Body of pancreas (tissue), 4 donors: Measurements from ENCODE around the gene ADAMTSL1. TPM values are rescaled to one million over a fixed set of nuclear protein-coding genes. Genes with fewer than 3 reads are reported as not detected.

ENCODE experiments used
- ATAC-seq: fragments of 150-250 bp; one replicate; pipeline ENCODE4 v1.9.1; 2016
- DNase-seq, 4 donors: peaks; one replicate each; pipeline ENCODE4 v3.0.0-alpha.2; 2019
- H3K27ac ChIP-seq, 4 donors: fragments of 200-600 bp; sonication (generic); 1 replicate in 3 of 4; 2 replicates in 1 of 4; pipeline versions ENCODE4 v1.5.1 to v1.6.1; 2016 to 2019; ENCODE audit warnings: mild to moderate bottlenecking in 1 of 4, mixed read lengths in 1 of 4, moderate library complexity in 1 of 4
- H3K27me3 ChIP-seq, 2 donors: fragments of 200-600 bp; sonication (generic); one replicate each; pipeline ENCODE4 v1.6.0; 2016; ENCODE audit warnings: mild to moderate bottlenecking in 1 of 2
- H3K36me3 ChIP-seq, 2 donors: fragments of 200-600 bp; sonication (generic); replicated peaks in 1 of 2; 2 replicates each; pipeline ENCODE4 v1.5.1; 2016; ENCODE audit warnings: low read depth in 2 of 2; ENCODE audit not compliant: insufficient read depth in 1 of 2
- H3K4me1 ChIP-seq: fragments of 200-600 bp; sonication (generic); one replicate; pipeline ENCODE4 v1.6.0; 2016
- H3K4me3 ChIP-seq, 2 donors: fragments of 200-600 bp; sonication (generic); 1 replicate in 1 of 2; 2 replicates in 1 of 2; pipeline ENCODE4 v1.5.1; 2016 to 2019
- H3K9me3 ChIP-seq, 3 donors: fragments of 200-600 bp; sonication (generic); 1 replicate in 2 of 3; 2 replicates in 1 of 3; pipeline ENCODE4 v1.5.1; 2016
- POLR2A ChIP-seq, 3 donors: fragments of 450-650 bp; IDR thresholded peaks; one replicate each; pipeline ENCODE4 v1.6.1; 2016; ENCODE audit warnings: antibody characterized with exemption in 3 of 3, mild to moderate bottlenecking in 2 of 3
- WGBS, 2 donors: methylation state at CpG; one replicate each; pipeline ENCODE4 v1.1.5; 2017; 5-methylcytosine and 5-hydroxymethylcytosine counted together
- intact Hi-C: fragments of 100-400 bp; cut with DNase I; formaldehyde crosslinking; loops from one replicate; pipeline ENCODE4 v1.15.1; 2023
- total RNA-seq, 2 donors: library from RNA; depleted of rRNA; stranded (reverse); fragments of >200 nt; gene quantifications; one replicate each; pipeline ENCODE4 v1.1.0, GENCODE V29; 2016
- TF ChIP-seq, protein P1 (sequence below), 7 experiments: fragments of 450-650 bp in 4 of 7; fragments of 200-600 bp in 3 of 7; sonication (generic) in 3 of 7; IDR thresholded peaks; one replicate each; pipeline ENCODE4 v1.5.1; 2016 to 2019; ENCODE audit warnings: antibody characterized with exemption in 7 of 7

The ADAMTSL1 gene
- total RNA-seq, 2 donors from 2014 or later, result 0.52 to 0.99 TPM

- Histone ChIP-seq H3K4me3 (no peak overlapping the region), H3K36me3 (no peaks in the 10 kb centered on the region), H3K27me3 (no peaks in the 10 kb centered on the region), H3K4me1 (no peaks in the 10 kb centered on the region), H3K27ac (no peak overlapping the region), H3K9me3 (no peaks in the 10 kb centered on the region)
- 80 to 82% methylated on average over 10 of the region's 10 CpGs for WGBS, 2 donors
- ATAC-seq (no peak), DNase-seq (no peak)
- intact Hi-C loops, result no loop called here
- no peak for TF ChIP-seq POLR2A (IDR thresholded peaks at IDR 0.05)
- TF ChIP-seq, protein P1, sequence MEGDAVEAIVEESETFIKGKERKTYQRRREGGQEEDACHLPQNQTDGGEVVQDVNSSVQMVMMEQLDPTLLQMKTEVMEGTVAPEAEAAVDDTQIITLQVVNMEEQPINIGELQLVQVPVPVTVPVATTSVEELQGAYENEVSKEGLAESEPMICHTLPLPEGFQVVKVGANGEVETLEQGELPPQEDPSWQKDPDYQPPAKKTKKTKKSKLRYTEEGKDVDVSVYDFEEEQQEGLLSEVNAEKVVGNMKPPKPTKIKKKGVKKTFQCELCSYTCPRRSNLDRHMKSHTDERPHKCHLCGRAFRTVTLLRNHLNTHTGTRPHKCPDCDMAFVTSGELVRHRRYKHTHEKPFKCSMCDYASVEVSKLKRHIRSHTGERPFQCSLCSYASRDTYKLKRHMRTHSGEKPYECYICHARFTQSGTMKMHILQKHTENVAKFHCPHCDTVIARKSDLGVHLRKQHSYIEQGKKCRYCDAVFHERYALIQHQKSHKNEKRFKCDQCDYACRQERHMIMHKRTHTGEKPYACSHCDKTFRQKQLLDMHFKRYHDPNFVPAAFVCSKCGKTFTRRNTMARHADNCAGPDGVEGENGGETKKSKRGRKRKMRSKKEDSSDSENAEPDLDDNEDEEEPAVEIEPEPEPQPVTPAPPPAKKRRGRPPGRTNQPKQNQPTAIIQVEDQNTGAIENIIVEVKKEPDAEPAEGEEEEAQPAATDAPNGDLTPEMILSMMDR (IDR thresholded peaks at IDR 0.05), result no peak
Observed at GRCh38 chr9:18788256-18788655, 314.3 kb downstream of the ADAMTSL1 start.

GRCh38 chr9:18791074-18791473 is 317.1 kb downstream of the ADAMTSL1 start:
- DNase-seq (peak in 1 of 4 donors; percentile 32), ATAC-seq (no peak)
- 50 to 69% methylated on average over 5 of the region's 5 CpGs for WGBS, 2 donors
- TF ChIP-seq POLR2A (IDR thresholded peaks at IDR 0.05), result no peak
- TF ChIP-seq, protein P1 (IDR thresholded peaks at IDR 0.05), result peak in 3 of 7 experiments; percentile 13 to 42 (median 15)
- H3K27ac ChIP-seq, result no peak overlapping the region
- H3K9me3 ChIP-seq, result no peaks in the 10 kb centered on the region
- intact Hi-C loops, result no loop called here
- H3K36me3 ChIP-seq, result no peaks in the 10 kb centered on the region
- no peaks in the 10 kb centered on the region for H3K27me3 ChIP-seq
- H3K4me3 ChIP-seq, result no peak overlapping the region
- H3K4me1 ChIP-seq, result no peaks in the 10 kb centered on the region

DNA sequence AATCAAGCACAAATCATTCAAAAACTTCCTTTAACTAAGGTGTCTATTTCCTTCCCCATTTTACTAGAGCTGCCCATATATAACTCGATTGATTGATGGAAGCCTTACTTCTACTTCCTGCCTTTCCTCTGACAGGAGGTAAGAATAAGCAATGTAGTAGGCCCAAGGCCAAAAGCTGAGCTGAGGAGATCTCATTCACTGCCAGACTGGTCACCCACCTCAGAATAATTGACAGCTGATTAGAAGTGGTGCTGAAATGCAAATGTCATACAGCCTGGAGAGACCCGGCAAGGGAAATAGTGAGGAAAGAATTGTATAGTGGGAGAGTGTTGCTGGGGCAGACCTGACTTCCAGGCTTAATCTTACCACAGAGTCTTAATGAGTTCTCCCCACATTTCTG is 319.2 kb downstream of the ADAMTSL1 start:
- Histone ChIP-seq H3K9me3 (no peaks in the 10 kb centered on the region), H3K27ac (no peak overlapping the region), H3K36me3 (no peaks in the 10 kb centered on the region), H3K4me1 (no peaks in the 10 kb centered on the region), H3K4me3 (no peak overlapping the region), H3K27me3 (no peaks in the 10 kb centered on the region)
- intact Hi-C loops, result no loop called here
- ATAC-seq (no peak), DNase-seq (no peak)
- TF ChIP-seq POLR2A (IDR thresholded peaks at IDR 0.05), result no peak
- TF ChIP-seq, protein P1 (IDR thresholded peaks at IDR 0.05), result no peak
- WGBS, 2 donors, result 20 to 53% methylated on average over 2 of the region's 2 CpGs

- no peaks in the 10 kb centered on the region for H3K36me3 ChIP-seq
- intact Hi-C loops, result no loop called here
- no peaks in the 10 kb centered on the region for H3K4me1 ChIP-seq
- H3K27ac ChIP-seq, result no peak overlapping the region
- H3K4me3 ChIP-seq, result no peak overlapping the region
- no peak for TF ChIP-seq POLR2A (IDR thresholded peaks at IDR 0.05)
- TF ChIP-seq, protein P1 (IDR thresholded peaks at IDR 0.05), result no peak
- 63 to 85% methylated on average over 5 of the region's 5 CpGs for WGBS, 2 donors
- no peaks in the 10 kb centered on the region for H3K27me3 ChIP-seq
- DNase-seq (no peak), ATAC-seq (no peak)
- no peaks in the 10 kb centered on the region for H3K9me3 ChIP-seq
Observed at GRCh38 chr9:18795947-18796671, 322.2 kb downstream of the ADAMTSL1 start.
